ENCODE measurements around the gene DIABLO.

GRCh38 chr12:122160761-122161160 lies 65.1 kb downstream of the DIABLO start:
- TF ChIP-seq CTCF (IDR thresholded peaks at IDR 0.05; ENCODE audit: low read depth, low read length, poor library complexity, severe bottlenecking) = no peak
- TF ChIP-seq EZH2phosphoT487 (IDR thresholded peaks at IDR 0.05; ENCODE audit: borderline replicate concordance, low read length) = no peak

All from DOHH2 (cell line).